Astrocyte of the spinal cord (primary cell): ENCODE measurements around the gene ALDH1A1.
A peak's percentile ranks its signal among the peaks of the same experiment; 100 is the strongest.

Experiments
- DNase-seq: peaks from one replicate; pipeline ENCODE4 v3.0.0; 2011; ENCODE audit warnings: low read depth, low spot score
- H3K4me3 ChIP-seq: 2 replicates; pipeline ENCODE4 v1.5.1; 2011; ENCODE audit warnings: low read depth, mild to moderate bottlenecking, low read length, moderate library complexity
- CTCF ChIP-seq: IDR thresholded peaks from 2 replicates; pipeline ENCODE4 v1.5.1; 2012; ENCODE audit warnings: low read depth, mild to moderate bottlenecking, low read length, inconsistent platforms
- in situ Hi-C: cut with HindIII; loops from 2 replicates; pipeline ENCODE4 v1.10.0; 2017; ENCODE audit warnings: low sequenced_read_pairs

ALDH1A1 gene

GRCh38 chr9:72895122-72895521 is 57.7 kb downstream of the ALDH1A1 start:
- no peak for DNase-seq
- in situ Hi-C loops: no loop called here
- H3K4me3 ChIP-seq: no peak overlapping the region
- no peak for TF ChIP-seq CTCF

GRCh38 chr9:72894342-72894741 is 58.5 kb downstream of the ALDH1A1 start:
- DNase-seq: peak; percentile 90
- no peak for TF ChIP-seq CTCF
- in situ Hi-C loops: no loop called here
- no peak overlapping the region for H3K4me3 ChIP-seq

- in situ Hi-C loops: no loop called here
- TF ChIP-seq CTCF: no peak
- H3K4me3 ChIP-seq: no peak overlapping the region
- no peak for DNase-seq
Measured at GRCh38 chr9:72893437-72893836, 59.4 kb downstream of the ALDH1A1 start.

- no peak overlapping the region for H3K4me3 ChIP-seq
- DNase-seq: no peak
- TF ChIP-seq CTCF: no peak
- in situ Hi-C loops: no loop called here
Measured at GRCh38 chr9:72891043-72891442, 61.8 kb downstream of the ALDH1A1 start.

GRCh38 chr9:72888943-72889342 is 63.9 kb downstream of the ALDH1A1 start:
- DNase-seq: no peak
- in situ Hi-C loops: no loop called here
- TF ChIP-seq CTCF: no peak
- no peak overlapping the region for H3K4me3 ChIP-seq

- in situ Hi-C loops: no loop called here
- no peak for DNase-seq
- no peak overlapping the region for H3K4me3 ChIP-seq
- no peak for TF ChIP-seq CTCF
Measured at GRCh38 chr9:72888067-72888466, 64.8 kb downstream of the ALDH1A1 start.

GRCh38 chr9:72886386-72886785 is 66.5 kb downstream of the ALDH1A1 start:
- in situ Hi-C loops: no loop called here
- TF ChIP-seq CTCF: no peak
- H3K4me3 ChIP-seq: no peak overlapping the region
- DNase-seq: no peak
